A673 (cell line): Measurements from ENCODE around the gene MMADHC. TPM values are rescaled to one million over a fixed set of nuclear protein-coding genes. Genes with fewer than 3 reads are reported as not detected.
A peak's percentile ranks its signal among the peaks of the same experiment; 100 is the strongest.

Source experiments
- Bru-seq: library from RNA; stranded (reverse); fragments of 400-500 nt; gene quantifications from one replicate; lab custom pipeline; 2021; lab: Mats Ljungman, UMichigan
- BruChase-seq, 2 experiments: library from RNA; stranded (reverse); fragments of 400-500 nt; gene quantifications; one replicate each; lab custom pipeline; 2021; lab: Mats Ljungman, UMichigan
- BruUV-seq: library from RNA; stranded (reverse); fragments of 400-500 nt; replicated peaks from 2 replicates; lab custom pipeline; 2021; lab: Mats Ljungman, UMichigan
- CTCF ChIA-PET: fragments of 300-600 bp; sonication (Branson Sonifier 250); formaldehyde crosslinking; loops from one replicate; lab custom pipeline; 2022; ENCODE audit warnings: antibody characterized with exemption; lab: Charles Lee
- POLR2A ChIA-PET: fragments of 300-600 bp; sonication (Branson Sonifier 250); formaldehyde crosslinking; loops from one replicate; lab custom pipeline; 2022; ENCODE audit warnings: antibody characterized with exemption; ENCODE audit not compliant: low non-redundant PET; lab: Charles Lee
- DNase-seq: peaks from one replicate; pipeline ENCODE4 v3.0.0-alpha.2; 2015; ENCODE audit warnings: low spot score
- H3K27ac ChIP-seq: fragments of 200-600 bp; sonication (generic); 2 replicates; pipeline ENCODE4 v1.5.1; 2016; ENCODE audit warnings: mixed run types, low read depth, mild to moderate bottlenecking, mixed read lengths, antibody characterized with exemption, low read length; ENCODE audit not compliant: poor library complexity, severe bottlenecking
- H3K27me3 ChIP-seq: fragments of 200-600 bp; sonication (generic); replicated peaks from 2 replicates; pipeline ENCODE4 v1.6.1; 2017; ENCODE audit warnings: mixed run types, low read depth, mild to moderate bottlenecking, mixed read lengths, antibody characterized with exemption, low read length; ENCODE audit not compliant: insufficient read depth, poor library complexity
- H3K36me3 ChIP-seq: fragments of 200-600 bp; sonication (generic); 2 replicates; pipeline ENCODE4 v1.6.1; 2016; ENCODE audit warnings: mixed run types, mild to moderate bottlenecking, mixed read lengths, antibody characterized with exemption, low read length; ENCODE audit not compliant: insufficient read depth, poor library complexity, severe bottlenecking
- H3K4me1 ChIP-seq: fragments of 200-600 bp; sonication (generic); 2 replicates; pipeline ENCODE4 v1.6.1; 2017; ENCODE audit warnings: mixed run types, mild to moderate bottlenecking, mixed read lengths, antibody characterized with exemption, low read length; ENCODE audit not compliant: insufficient read depth, poor library complexity, severe bottlenecking
- H3K4me3 ChIP-seq: fragments of 200-600 bp; sonication (generic); 2 replicates; pipeline ENCODE4 v1.5.1; 2016; ENCODE audit warnings: low read depth, mixed run types, mild to moderate bottlenecking, mixed read lengths, low read length; ENCODE audit not compliant: poor library complexity, severe bottlenecking
- H3K9me3 ChIP-seq: fragments of 200-600 bp; sonication (generic); 2 replicates; pipeline ENCODE4 v1.6.1; 2016; ENCODE audit warnings: mixed run types, low read depth, mild to moderate bottlenecking, mixed read lengths, antibody characterized with exemption, low read length; ENCODE audit not compliant: poor library complexity, severe bottlenecking
- CTCF ChIP-seq: fragments of 300-800, 200-600 bp; sonication (generic); conservative IDR thresholded peaks from 2 replicates; pipeline ENCODE4 v1.5.1; 2017; ENCODE audit warnings: low read depth, mild to moderate bottlenecking, antibody characterized with exemption, low read length, moderate library complexity, mixed read lengths
- EZH2 ChIP-seq: fragments of 200-600 bp; sonication (generic); IDR thresholded peaks from 2 replicates; pipeline ENCODE4 v1.6.1; 2017; ENCODE audit warnings: borderline replicate concordance, low read depth, mild to moderate bottlenecking, mixed read lengths, antibody characterized with exemption, low read length; ENCODE audit not compliant: poor library complexity, severe bottlenecking
- intact Hi-C: fragments of 100-400 bp; cut with micrococcal nuclease; formaldehyde crosslinking; loops from one replicate; pipeline ENCODE4 v1.10.0; 2022; ENCODE audit not compliant: unreplicated experiment
- long read RNA-seq: library from polyadenylated mRNA; stranded (forward); transcript quantifications from one replicate; pipeline ENCODE4 v2.0.0, GENCODE V29; 2022
- total RNA-seq: library from RNA; stranded (reverse); gene quantifications from 2 replicates; pipeline ENCODE4 v1.2.3, GENCODE V29; 2021

MMADHC gene
- total RNA-seq (115 and 124 TPM in 2 replicates), Bru-seq, nascent RNA (percentile 95 among the genes with signal in this experiment), BruChase-seq, experiment 1, labeled RNA remaining after a 2-hour chase (percentile 88 among the genes with signal in this experiment), BruChase-seq, experiment 2, labeled RNA remaining after a 6-hour chase (percentile 93 among the genes with signal in this experiment)
- long read RNA-seq, transcript MMADHC-201 (8 exons, 1,436 nt) = major isoform, 135 of 151 reads
- long read RNA-seq, transcript MMADHC-203 (7 exons, 1,726 nt) = minor isoform, 10 of 151 reads
- long read RNA-seq, partial matches to known transcripts = 3 of 151 reads
- long read RNA-seq, other reads (novel, unspliced or antisense) = 3 of 151 reads

- peak within 1 kb of the TSS; percentile 92 for H3K27ac ChIP-seq
- intact Hi-C loops = no loop called here
- no peaks in the 10 kb centered on the region for H3K9me3 ChIP-seq
- peaks cover 25% of the 10 kb centered on the region for H3K36me3 ChIP-seq
- ChIA-PET POLR2A (no interaction called here), CTCF (interaction anchor here (0.6 kb wide), 1 partner anchor 22 kb away, joined by 3 read pairs; no protein-coding TSS in a partner anchor)
- BruUV-seq = no TSS peak
- peak; percentile 97 for DNase-seq
- no peaks in the 10 kb centered on the region for H3K27me3 ChIP-seq
- TF ChIP-seq CTCF = no peak
- no peak for TF ChIP-seq EZH2
- H3K4me1 ChIP-seq = peaks cover 24% of the 10 kb centered on the region
- H3K4me3 ChIP-seq = peak within 1 kb of the TSS; percentile 79
Measured at GRCh38 chr2:149587220-149587949, at the start of gene MMADHC. TSS of gene MMADHC (minus strand) at chr2:149587775. CDS start at chr2:149587097, 678 bp downstream.

GRCh38 chr2:149634103-149634502, 46.5 kb upstream of the MMADHC start:
- ChIA-PET POLR2A (no interaction called here), CTCF (no interaction called here)
- Histone ChIP-seq H3K4me3 (no peak overlapping the region), H3K27ac (no peak overlapping the region), H3K27me3 (no peaks in the 10 kb centered on the region), H3K4me1 (no peaks in the 10 kb centered on the region), H3K36me3 (no peaks in the 10 kb centered on the region), H3K9me3 (no peaks in the 10 kb centered on the region)
- TF ChIP-seq CTCF (no peak), EZH2 (no peak)
- DNase-seq = no peak
- no TSS peak for BruUV-seq
- intact Hi-C loops = no loop called here

GRCh38 chr2:149630445-149630844, 42.9 kb upstream of the MMADHC start:
- Histone ChIP-seq H3K9me3 (no peaks in the 10 kb centered on the region), H3K4me3 (no peak overlapping the region), H3K4me1 (no peaks in the 10 kb centered on the region), H3K27ac (no peak overlapping the region), H3K36me3 (no peaks in the 10 kb centered on the region), H3K27me3 (no peaks in the 10 kb centered on the region)
- CTCF ChIA-PET = no interaction called here
- POLR2A ChIA-PET = no interaction called here
- no TSS peak for BruUV-seq
- no peak for DNase-seq
- intact Hi-C loops = no loop called here
- TF ChIP-seq EZH2 (no peak), CTCF (no peak)
